HG02981 (cell line): ENCODE results near the gene CMPK2.
"Not testable (repeated sequence)": the region's sequence is repeated elsewhere in the genome, so short reads cannot be mapped to it uniquely, and the experiment has no call there.

ENCODE experiments used
- ATAC-seq: cut with Tn5 transposase; IDR thresholded peaks from one replicate; pipeline ENCODE4 v1.9.1; 2021; ENCODE audit warnings: mild to moderate bottlenecking, moderate library complexity; ENCODE audit not compliant: unreplicated experiment

Gene CMPK2

GRCh38 chr2:6865346-6866274 is at the start of gene CMPK2:
Gene CMPK2 (minus strand): TSS chr2:6865907. CDS start chr2:6865696, 211 bp downstream.
- ATAC-seq, result peak; percentile 76

GRCh38 chr2:6915399-6915798 is 49.7 kb upstream of the CMPK2 start:
- ATAC-seq, result no peak

GRCh38 chr2:6914828-6915227 is 49.1 kb upstream of the CMPK2 start:
- no peak for ATAC-seq

GRCh38 chr2:6913415-6914157 is 47.9 kb upstream of the CMPK2 start:
- ATAC-seq, result no peak

- no peak for ATAC-seq
Observed at GRCh38 chr2:6911721-6912120, 46.0 kb upstream of the CMPK2 start.

GRCh38 chr2:6909431-6910385 is 44.0 kb upstream of the CMPK2 start:
- ATAC-seq, result peak; percentile 99

- no peak for ATAC-seq
Observed at GRCh38 chr2:6908291-6908690, 42.6 kb upstream of the CMPK2 start.

- no peak for ATAC-seq
Observed at GRCh38 chr2:6906165-6906741, 40.5 kb upstream of the CMPK2 start.

- no peak for ATAC-seq
Observed at GRCh38 chr2:6905668-6906067, 40.0 kb upstream of the CMPK2 start.

- not testable (repeated sequence) for ATAC-seq
Observed at GRCh38 chr2:6902581-6902980, 36.9 kb upstream of the CMPK2 start.

- ATAC-seq, result no peak
Observed at GRCh38 chr2:6896930-6897759, 31.4 kb upstream of the CMPK2 start.

GRCh38 chr2:6893876-6894482 is 28.3 kb upstream of the CMPK2 start:
- ATAC-seq, result no peak

- ATAC-seq, result no peak
Observed at GRCh38 chr2:6888724-6889123, 23.0 kb upstream of the CMPK2 start.

GRCh38 chr2:6887751-6888192 is 22.1 kb upstream of the CMPK2 start:
- no peak for ATAC-seq

GRCh38 chr2:6885968-6886367 is 20.3 kb upstream of the CMPK2 start:
- no peak for ATAC-seq

- ATAC-seq, result no peak
Observed at GRCh38 chr2:6885551-6885950, 19.8 kb upstream of the CMPK2 start.

GRCh38 chr2:6883448-6884122 is 17.9 kb upstream of the CMPK2 start:
- no peak for ATAC-seq

GRCh38 chr2:6881516-6881915 is 15.8 kb upstream of the CMPK2 start:
- ATAC-seq, result no peak

- ATAC-seq, result no peak
Observed at GRCh38 chr2:6881046-6881445, 15.3 kb upstream of the CMPK2 start.
